ENCODE results near the gene IL24. TPM values are rescaled to one million over a fixed set of nuclear protein-coding genes. Genes with fewer than 3 reads are reported as not detected.

IL24 gene
- total RNA-seq, 2 experiments from 2014 or later: 0.54 to 0.72 TPM

DNA sequence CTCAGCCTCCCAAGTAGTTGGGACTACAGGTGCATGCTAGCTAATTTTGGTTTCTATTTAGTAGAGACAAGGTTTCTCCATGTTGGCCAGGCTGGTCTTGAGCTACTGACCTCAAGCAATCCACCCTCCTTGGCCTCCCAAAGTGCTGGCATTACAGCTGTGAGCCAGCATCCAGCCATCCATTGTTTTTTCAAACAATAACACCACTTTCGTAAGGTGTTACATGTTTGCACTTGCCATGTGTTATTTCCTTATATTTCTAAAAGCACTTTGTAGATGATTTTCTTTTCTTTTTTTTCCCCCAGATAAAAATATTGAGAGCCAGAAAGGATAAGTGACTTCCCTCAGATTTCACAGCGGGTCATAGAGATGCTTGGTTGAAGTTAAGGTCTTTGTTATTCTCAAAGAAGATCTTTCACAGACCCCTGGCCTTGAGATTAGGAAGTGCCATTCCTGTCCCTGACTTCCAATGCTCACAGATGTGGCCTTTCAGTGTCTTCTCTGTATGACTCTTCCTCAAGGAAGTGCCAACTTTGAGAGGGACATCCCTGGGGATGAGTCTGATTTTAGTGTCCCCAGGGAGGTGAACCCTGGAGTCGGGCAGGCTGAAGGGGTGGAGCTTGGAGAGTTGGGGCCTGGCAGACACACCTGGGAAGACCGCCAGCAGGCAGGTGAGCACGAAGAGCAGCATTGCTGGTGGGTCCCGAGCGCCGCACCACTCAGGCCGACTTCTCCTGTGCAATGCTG lies 42.8 kb downstream of the IL24 start:
- Mint-ChIP-seq H3K27ac (no peak overlapping the region), H3K27me3 (no peaks in the 10 kb centered on the region), H3K9me3 (no peaks in the 10 kb centered on the region), H3K4me3 (no peak overlapping the region), H3K4me1 (no peaks in the 10 kb centered on the region), H3K36me3 (no peaks in the 10 kb centered on the region)
- DNase-seq: no peak

DNA sequence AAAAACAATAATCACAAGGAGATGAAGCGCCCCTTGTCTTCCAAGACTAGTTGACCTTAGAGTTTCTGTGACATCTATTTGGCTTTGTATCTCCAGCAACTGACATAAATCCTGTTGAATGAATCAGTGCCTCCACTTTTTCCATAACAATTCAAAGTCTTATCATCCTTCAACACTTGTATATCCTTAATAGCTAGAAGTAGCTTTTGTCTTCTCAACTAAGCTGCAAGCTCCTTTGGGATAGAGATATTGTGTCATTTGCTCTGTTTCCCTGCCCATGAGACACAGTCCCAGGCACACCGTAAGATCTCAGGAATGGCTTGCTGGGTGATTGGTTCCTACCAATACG lies 43.3 kb downstream of the IL24 start:
- Mint-ChIP-seq H3K4me3 (no peak overlapping the region), H3K4me1 (no peaks in the 10 kb centered on the region), H3K36me3 (no peaks in the 10 kb centered on the region), H3K9me3 (no peaks in the 10 kb centered on the region), H3K27me3 (no peaks in the 10 kb centered on the region), H3K27ac (no peak overlapping the region)
- no peak for DNase-seq

DNA sequence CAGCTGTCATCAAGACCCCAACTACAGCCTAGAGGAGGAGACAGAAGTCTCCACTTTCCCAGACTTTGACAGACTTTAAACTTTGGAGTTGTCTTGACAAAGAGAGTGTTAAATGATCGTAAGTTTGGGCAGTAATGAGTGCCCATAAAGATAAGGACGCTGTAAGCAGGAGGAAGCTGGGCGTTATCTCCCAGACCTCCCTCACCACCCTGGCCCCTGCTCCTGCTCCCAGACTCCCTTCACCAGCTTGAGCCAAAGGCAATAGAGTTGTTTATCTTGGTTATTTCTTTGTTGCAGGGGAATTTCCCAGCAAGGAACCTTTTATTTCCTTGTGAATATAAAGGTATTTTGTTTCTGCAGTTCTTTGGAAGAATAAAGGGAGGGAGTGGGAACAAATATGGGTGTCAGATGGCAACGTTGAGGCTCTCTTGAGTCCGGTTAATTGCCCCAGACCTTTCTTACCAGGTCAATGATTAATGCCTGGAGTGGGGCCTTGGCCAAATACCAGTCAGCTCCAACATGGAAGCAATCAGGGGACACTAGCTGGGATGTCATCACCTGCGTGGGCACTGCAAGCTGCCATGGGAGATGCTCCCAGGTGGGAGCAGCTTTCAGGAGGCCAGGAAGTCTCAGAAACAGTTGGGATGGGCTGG lies 44.6 kb downstream of the IL24 start:
- Mint-ChIP-seq H3K27ac (no peak overlapping the region), H3K9me3 (no peaks in the 10 kb centered on the region), H3K4me3 (no peak overlapping the region), H3K27me3 (no peaks in the 10 kb centered on the region), H3K36me3 (no peaks in the 10 kb centered on the region), H3K4me1 (no peaks in the 10 kb centered on the region)
- DNase-seq: no peak

DNA sequence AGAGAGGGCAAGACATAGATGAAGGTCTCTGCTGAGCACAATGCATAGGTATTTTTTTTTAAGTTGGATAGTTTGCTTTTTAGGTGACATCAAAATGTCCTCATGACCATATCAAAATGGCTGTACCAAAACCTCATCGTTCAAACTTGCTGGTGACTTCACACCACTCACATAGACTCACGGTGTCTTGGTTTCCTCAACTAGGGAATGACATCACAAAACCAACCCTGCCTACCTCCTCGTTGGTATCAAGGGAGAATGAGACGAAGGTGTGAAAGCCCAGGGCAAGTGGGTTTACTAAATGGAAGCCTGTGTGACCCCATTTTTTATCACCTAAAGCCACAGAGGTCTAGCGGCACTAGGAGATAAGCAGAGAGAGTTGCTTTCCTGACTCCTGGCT lies 47.5 kb downstream of the IL24 start:
- Mint-ChIP-seq H3K9me3 (no peaks in the 10 kb centered on the region), H3K4me3 (no peak overlapping the region), H3K27ac (no peak overlapping the region), H3K4me1 (no peaks in the 10 kb centered on the region), H3K36me3 (no peaks in the 10 kb centered on the region), H3K27me3 (no peaks in the 10 kb centered on the region)
- no peak for DNase-seq

DNA sequence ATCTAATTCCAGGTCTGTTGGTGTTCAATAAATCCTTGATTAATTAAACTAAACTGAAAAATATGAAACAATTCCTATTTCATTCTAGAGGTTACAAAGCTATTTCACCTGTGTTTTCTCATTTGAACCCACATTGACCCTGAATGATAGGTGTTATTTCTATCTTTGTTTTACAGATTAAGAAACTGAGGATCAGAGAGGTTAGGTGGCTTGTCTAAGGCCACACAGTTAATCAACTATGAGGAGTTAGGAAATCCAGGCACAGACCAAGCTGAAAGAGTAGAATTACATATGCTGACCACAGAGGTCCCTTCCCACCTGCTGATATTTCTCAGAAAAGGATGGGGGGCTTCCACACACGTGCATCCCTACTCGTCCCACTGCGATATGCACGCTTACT lies 48.5 kb downstream of the IL24 start:
- no peak overlapping the region for H3K4me3 Mint-ChIP-seq
- no peak for DNase-seq
- no peaks in the 10 kb centered on the region for H3K9me3 Mint-ChIP-seq
- no peaks in the 10 kb centered on the region for H3K36me3 Mint-ChIP-seq
- no peak overlapping the region for H3K27ac Mint-ChIP-seq
- no peaks in the 10 kb centered on the region for H3K27me3 Mint-ChIP-seq
- H3K4me1 Mint-ChIP-seq: no peaks in the 10 kb centered on the region

DNA sequence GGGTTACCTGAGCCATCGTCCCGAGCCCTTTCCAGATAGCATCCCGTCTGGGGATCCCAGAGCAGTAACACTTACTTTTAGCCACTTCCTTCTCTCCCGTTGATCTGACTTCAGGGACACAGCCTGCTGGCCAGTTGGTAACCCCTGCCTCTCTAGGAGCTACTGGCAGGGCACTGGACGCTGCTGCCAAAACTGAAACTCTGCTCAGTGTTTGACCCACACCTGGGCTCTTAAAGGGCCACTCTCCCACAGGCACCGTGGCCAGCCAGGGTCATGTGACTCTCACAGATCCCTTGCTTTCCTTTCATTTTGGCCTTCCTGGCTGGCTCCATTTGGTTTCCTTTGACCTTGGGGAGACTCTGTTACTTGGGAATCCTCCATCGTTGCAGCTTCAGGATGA lies 49.0 kb downstream of the IL24 start, which contains the start of gene PIGR:
TSS of gene PIGR (minus strand) at position 206 of the 400 bp plus-strand sequence. CDS start 5,935 bp downstream, outside the sequence.
- no peak within 1 kb of the TSS for H3K4me3 Mint-ChIP-seq
- no peaks in the 10 kb centered on the region for H3K4me1 Mint-ChIP-seq
- no peak within 1 kb of the TSS for H3K27ac Mint-ChIP-seq
- no peaks in the 10 kb centered on the region for H3K27me3 Mint-ChIP-seq
- no peak for DNase-seq
- H3K36me3 Mint-ChIP-seq: no peaks in the 10 kb centered on the region
- H3K9me3 Mint-ChIP-seq: no peaks in the 10 kb centered on the region

DNA sequence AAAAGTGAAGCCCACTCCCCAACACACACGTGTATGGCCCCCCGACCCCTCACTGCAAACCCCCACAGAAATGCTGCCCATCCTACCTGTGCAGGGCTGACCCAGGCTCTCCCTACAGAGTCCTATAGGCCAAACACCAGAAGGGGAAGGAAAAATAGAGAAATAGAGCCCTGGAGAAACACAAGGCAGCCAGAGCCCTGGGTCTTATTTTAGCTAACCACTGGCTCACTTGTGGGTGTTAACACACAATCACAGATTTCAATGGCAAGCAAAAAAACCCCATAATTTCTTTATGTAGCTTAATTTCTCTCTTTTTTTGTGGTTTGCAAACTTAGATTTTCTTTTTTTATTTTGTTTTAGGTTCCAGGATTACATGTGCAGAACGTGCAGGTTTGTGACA lies 50.0 kb downstream of the IL24 start:
- no peak overlapping the region for H3K4me3 Mint-ChIP-seq
- H3K9me3 Mint-ChIP-seq: no peaks in the 10 kb centered on the region
- no peak for DNase-seq
- no peak overlapping the region for H3K27ac Mint-ChIP-seq
- H3K27me3 Mint-ChIP-seq: no peaks in the 10 kb centered on the region
- no peaks in the 10 kb centered on the region for H3K36me3 Mint-ChIP-seq
- no peaks in the 10 kb centered on the region for H3K4me1 Mint-ChIP-seq

DNA sequence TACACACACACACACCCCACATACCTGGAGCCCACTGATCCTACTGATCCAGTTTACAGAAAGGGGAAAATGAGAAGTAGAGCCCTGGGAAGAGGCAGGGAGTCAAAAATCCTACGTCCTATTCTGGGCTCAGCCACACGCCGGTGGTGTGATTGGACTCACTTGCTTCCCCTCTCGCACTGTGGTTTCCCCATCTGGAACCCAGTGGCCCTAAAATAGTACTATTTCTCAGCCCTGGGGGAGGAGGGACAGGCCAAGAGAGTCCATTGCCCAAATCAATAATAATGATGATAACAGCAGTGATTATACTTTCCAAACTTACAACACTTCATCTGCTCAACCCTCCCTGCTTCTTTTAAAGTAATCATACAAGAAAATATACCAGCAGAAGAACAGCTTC lies 52.0 kb downstream of the IL24 start:
- H3K4me3 Mint-ChIP-seq: no peak overlapping the region
- H3K4me1 Mint-ChIP-seq: no peaks in the 10 kb centered on the region
- no peak for DNase-seq
- no peaks in the 10 kb centered on the region for H3K36me3 Mint-ChIP-seq
- no peak overlapping the region for H3K27ac Mint-ChIP-seq
- H3K27me3 Mint-ChIP-seq: no peaks in the 10 kb centered on the region
- no peaks in the 10 kb centered on the region for H3K9me3 Mint-ChIP-seq

DNA sequence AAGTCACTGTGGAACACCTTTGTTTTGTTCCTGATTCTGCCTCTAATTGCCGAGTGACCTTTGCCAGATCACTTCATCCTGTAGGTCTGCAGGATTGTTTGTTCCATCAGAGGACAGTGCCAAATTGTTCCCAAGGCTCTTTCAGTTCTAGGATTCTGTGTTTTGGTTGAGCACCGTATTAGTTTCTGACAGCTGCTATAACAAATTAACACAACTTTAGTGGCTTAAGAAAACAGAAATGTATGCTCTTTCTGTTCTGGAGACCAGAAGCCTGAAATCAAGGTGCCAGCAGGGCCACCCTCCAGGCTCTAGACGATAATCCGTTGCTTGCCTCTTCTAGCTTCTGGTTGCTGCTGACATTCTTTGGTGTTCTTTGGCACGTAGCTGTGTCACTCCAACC lies 52.4 kb downstream of the IL24 start:
- no peak for DNase-seq
- Mint-ChIP-seq H3K27ac (no peak overlapping the region), H3K36me3 (no peaks in the 10 kb centered on the region), H3K9me3 (no peaks in the 10 kb centered on the region), H3K4me3 (no peak overlapping the region), H3K4me1 (peaks cover 2% of the 10 kb centered on the region), H3K27me3 (no peaks in the 10 kb centered on the region)

DNA sequence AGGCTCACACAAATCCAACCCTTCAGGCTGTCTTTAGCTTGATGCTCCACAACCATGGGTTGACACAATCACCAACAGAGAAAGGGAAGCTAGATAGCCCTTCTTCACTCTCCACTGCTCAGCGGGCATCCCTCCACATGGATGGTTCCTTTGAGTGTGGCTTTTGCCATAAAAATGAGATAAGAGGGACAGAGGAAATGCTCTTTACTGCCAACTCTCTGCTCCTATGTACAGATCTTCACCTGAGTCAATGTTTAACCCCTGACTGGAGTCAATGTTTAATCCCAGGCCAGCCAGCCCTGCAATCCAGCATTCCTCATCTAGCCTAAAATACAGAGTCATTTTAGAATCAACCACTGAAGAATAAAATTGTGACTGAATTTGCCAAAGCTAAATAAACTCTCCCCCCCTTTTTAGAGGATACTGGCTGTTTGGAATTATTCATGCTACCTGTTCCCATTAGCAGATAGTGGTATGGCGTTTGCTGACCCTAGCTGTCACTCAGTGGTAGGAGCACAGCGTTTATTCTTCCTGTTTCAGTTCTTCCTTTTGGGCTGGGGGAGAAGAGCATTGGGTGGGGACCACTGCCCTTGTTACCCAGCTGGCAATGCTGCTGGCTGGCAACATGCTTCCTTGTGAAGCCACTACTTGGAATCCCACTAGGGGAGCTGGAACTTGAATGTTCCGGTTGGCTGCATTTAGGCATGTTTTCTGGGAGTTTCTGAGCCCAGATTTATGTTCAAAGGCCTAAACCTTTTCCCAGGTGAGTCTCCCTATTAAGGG lies 54.3 kb downstream of the IL24 start:
- Mint-ChIP-seq H3K4me3 (no peak overlapping the region), H3K36me3 (no peaks in the 10 kb centered on the region), H3K27me3 (no peaks in the 10 kb centered on the region), H3K4me1 (peaks cover 12% of the 10 kb centered on the region), H3K9me3 (no peaks in the 10 kb centered on the region), H3K27ac (no peak overlapping the region)
- DNase-seq: no peak

DNA sequence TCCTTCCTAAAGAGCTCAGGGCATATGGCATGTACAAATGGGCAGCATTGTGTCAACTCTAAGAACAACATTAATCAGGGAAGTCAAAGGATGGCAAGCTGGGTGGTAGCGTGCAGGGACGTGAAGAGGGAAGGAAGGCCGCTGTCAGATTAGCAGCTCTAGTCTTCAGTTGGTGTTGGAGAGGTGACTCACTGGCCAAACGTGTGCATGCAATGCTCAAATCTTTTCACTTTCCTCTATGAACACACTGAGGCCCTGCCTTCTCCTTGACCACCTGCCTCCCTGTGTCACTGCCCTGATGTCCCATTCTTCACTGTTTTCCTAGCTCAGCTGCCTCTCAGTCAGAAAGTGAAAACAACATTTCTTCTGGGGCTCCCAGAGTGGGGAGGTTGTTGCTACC lies 54.9 kb downstream of the IL24 start:
- DNase-seq: no peak
- Mint-ChIP-seq H3K27me3 (no peaks in the 10 kb centered on the region), H3K36me3 (no peaks in the 10 kb centered on the region), H3K4me1 (peaks cover 12% of the 10 kb centered on the region), H3K27ac (no peak overlapping the region), H3K4me3 (no peak overlapping the region), H3K9me3 (no peaks in the 10 kb centered on the region)

DNA sequence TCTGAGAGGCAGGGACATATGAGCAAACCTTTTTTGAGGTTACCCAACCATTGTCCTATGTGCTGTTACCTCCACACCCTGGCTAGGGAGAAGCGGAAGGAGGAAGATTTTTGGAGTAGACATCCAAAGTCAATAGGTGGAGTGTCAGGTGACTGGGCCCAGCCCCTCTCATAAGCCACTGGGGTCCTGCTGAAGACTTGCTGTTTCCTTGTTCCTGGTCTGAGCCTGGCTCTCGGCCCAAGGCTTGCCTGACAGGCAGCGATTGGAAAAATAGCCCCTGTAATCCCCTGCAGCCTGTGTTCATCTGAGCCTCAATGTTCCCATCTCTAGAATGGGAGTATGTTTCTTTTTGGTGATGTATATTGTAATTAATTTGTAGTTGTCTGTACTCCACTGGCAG lies 55.9 kb downstream of the IL24 start:
- no peaks in the 10 kb centered on the region for H3K36me3 Mint-ChIP-seq
- H3K27me3 Mint-ChIP-seq: no peaks in the 10 kb centered on the region
- DNase-seq: no peak
- H3K9me3 Mint-ChIP-seq: no peaks in the 10 kb centered on the region
- peaks cover 12% of the 10 kb centered on the region for H3K4me1 Mint-ChIP-seq
- H3K27ac Mint-ChIP-seq: no peak overlapping the region
- H3K4me3 Mint-ChIP-seq: no peak overlapping the region

DNA sequence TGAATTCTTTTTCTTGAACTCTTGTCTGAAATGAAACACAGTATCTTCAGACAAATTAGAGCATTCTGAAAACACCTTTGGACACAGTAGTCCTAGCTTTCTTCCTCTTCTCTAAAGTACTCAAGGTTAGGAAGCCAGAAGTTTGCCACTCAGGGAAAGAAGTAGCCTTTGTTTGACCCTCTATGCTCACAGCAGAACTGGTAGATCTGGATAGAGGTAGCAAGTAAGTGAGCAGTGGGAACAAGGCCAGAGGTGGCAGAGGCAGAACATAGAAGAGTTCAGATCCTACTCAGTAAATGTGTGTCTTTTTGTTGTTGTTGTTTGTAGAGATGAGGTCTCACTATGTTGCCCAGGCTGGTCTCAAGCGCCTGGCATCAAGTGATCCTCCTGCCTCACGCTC lies 56.4 kb downstream of the IL24 start:
- H3K36me3 Mint-ChIP-seq: no peaks in the 10 kb centered on the region
- no peak overlapping the region for H3K4me3 Mint-ChIP-seq
- no peak for DNase-seq
- peaks cover 12% of the 10 kb centered on the region for H3K4me1 Mint-ChIP-seq
- H3K9me3 Mint-ChIP-seq: no peaks in the 10 kb centered on the region
- H3K27ac Mint-ChIP-seq: no peak overlapping the region
- no peaks in the 10 kb centered on the region for H3K27me3 Mint-ChIP-seq

Data from activated naive CD8-positive, alpha-beta T cell treated with anti-CD3 and anti-CD28 coated beads for 36 hours (primary cell).